NCI-H146 treated with DMSO at 0.1 percent for 48 hours (cell line): ENCODE results near the gene CCDC24.

Experiments used
- DNase-seq: peaks from one replicate; lab custom pipeline; 2025; ENCODE audit not compliant: unreplicated experiment; lab: John Stamatoyannopoulos, UW

The CCDC24 gene

DNA sequence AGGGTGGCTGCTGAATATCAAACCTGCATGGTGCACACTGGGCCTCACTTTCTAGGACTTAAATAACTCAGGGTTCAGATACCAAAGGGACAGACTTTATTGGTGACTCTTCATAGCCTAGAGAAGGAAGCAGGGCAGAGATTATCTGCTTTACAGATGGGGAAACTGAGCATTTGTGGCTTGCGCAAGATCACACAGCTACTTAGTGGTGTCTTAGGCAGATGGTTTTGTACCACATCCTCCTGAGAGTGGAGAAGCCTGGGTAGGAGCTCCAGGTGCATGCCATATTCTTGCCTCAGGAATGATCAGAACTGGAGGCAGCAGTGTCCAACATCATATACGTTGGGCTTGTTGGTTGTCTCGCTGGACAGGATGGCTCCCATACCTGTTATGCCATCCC, 28.4 kb upstream of the CCDC24 start:
- no peak for DNase-seq

DNA sequence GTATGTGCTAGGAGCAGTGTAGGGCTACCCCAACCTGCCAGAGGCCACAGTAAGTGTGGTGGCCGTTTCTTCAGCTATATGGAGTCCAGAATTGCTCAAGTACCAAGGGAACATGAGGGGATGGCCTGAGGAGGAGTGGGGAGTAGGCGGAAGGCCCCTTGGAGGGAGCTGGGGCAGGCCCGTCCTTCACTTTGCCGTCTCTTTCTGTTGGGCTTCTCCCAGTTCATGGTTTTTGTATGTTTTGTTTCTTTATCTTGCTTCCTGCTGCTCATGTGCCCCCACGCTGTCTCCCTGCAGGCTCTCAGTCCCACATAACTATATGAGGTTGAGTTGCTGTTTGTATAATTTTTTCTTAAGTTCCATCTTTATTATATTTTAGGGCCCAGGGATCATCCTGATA, 27.5 kb upstream of the CCDC24 start:
- DNase-seq: no peak

DNA sequence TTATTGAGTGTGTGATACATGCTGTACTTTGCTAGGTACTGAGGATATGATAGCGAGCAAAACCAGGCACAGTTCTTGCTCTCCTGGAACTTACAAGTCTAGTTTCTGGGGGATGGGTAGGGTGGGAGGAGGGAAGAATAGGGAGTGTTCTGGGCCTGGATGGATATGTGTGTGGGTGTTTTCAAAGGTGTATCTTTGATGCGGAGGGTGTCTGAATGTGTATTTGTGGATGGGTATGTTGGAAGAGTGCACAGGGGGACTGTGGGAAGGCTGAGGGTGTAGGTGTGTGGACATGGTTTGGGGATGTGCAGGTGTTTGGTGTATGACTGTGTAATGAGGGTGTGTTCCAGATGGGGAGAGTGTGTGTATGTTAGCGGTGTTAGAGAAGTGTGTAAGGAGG, 26.1 kb upstream of the CCDC24 start:
- no peak for DNase-seq

DNA sequence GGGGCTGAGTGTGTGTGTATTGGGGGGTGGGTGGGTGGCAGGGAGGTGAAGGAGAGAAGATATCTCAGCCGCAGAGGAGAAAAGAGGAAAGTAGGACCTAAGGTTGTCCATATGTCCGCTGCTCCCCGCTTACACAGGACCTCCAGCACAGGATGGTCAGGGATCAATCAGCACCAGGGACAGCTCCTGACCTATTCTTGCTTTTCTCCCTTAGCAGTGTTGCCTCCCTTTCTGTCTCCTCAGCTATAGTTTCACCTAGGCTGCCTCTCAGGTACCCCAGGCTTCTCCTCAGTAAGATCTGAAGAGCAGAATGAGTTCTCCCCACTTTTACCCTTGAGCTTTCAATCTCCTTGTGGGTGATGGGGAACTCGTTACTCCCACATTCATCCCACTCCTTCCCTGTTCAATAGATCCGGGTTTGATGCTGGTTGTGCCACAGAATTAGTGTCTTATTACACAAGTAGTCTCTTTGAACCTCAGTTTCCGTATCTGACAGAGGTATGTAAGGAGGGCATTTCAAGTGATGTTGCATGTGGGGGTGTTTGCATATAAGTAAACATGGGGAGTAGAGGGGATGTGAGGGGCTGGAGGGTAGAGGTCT, 23.0 kb upstream of the CCDC24 start:
- DNase-seq: no peak

DNA sequence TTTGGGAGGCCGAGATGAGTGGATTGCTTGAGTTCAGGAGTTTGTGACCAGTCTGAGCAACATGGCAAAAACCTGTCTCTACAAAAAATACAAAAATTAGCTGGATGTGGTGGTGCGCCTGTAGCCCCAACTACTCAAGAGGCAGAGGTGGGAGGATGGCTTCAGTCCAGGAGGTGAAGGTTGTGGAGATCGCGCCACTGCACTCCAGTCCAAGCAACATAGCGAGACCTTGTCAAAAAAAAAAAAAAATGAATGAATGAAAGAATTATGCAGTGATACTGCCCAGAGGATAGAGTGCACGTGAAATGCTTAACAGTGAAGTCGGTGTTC, 22.0 kb upstream of the CCDC24 start:
- no peak for DNase-seq

DNA sequence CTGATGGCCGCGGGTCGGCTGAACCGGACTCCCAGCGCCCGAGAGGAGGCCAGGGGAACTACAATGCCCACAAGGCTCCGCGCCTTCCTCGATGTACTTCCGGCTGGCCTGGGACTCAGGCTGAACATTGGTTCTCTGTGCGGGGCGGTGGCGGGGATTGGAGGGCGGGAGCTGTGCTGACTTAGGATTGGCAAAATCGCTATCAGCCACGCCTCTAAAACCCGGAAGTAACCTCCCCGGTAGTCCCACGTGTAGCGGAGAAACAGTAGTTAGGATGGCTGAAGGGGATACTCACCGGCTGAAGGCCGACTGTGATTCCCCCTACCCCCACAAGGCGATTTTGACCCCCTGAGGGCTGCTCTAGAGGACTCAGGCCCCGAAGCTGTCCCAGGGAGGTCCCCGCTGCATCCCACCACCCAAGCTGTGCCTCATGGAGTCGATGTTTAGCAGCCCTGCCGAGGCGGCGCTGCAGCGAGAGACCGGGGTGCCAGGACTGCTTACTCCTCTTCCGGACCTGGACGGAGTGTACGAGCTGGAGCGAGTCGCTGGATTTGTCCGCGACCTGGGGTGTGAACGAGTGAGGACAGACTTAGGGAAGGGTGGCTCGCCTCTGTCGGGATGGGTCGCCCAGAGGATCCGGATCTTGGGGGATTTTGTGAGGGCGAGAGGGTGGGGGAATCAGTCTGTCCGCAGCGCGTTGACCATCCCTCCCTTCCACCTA, 21.5 kb upstream of the CCDC24 start, which contains the start of gene DPH2:
Gene DPH2, plus strand, starts transcription at position 265 of the 721 bp plus-strand sequence. Its CDS starts 166 bp downstream, at position 431.
- DNase-seq: peak; percentile 75

DNA sequence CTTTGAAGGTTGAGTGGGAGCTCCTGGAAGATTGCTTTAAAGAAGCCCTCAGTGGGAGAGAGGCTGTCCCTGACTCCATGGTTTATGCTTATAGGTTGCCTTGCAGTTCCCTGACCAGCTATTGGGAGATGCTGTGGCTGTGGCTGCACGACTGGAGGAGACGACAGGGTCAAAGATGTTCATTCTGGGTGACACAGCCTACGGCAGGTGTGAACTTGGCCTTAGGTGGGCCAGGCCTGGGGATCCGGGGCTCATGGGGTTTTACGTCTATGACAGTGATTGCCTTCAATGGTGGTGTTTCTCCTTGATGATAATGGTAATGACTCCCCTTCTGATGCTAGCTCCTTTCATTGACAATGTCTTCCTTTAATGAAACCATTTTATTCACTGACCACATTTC, 20.9 kb upstream of the CCDC24 start:
- no peak for DNase-seq

DNA sequence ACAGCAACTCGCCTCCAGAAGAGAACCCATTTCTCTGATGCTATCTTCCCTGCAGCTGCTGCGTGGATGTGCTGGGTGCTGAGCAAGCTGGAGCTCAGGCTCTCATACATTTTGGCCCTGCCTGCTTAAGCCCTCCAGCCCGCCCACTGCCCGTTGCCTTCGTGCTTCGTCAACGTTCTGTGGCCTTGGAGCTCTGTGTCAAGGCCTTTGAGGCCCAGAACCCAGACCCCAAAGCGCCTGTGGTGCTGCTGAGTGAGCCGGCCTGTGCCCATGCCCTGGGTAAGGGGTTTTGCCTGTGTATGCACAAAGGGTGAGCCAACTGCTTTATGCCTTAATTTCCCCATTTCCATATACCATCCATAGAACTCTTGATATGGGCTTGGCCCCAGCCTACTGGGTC, 20.5 kb upstream of the CCDC24 start:
- no peak for DNase-seq

DNA sequence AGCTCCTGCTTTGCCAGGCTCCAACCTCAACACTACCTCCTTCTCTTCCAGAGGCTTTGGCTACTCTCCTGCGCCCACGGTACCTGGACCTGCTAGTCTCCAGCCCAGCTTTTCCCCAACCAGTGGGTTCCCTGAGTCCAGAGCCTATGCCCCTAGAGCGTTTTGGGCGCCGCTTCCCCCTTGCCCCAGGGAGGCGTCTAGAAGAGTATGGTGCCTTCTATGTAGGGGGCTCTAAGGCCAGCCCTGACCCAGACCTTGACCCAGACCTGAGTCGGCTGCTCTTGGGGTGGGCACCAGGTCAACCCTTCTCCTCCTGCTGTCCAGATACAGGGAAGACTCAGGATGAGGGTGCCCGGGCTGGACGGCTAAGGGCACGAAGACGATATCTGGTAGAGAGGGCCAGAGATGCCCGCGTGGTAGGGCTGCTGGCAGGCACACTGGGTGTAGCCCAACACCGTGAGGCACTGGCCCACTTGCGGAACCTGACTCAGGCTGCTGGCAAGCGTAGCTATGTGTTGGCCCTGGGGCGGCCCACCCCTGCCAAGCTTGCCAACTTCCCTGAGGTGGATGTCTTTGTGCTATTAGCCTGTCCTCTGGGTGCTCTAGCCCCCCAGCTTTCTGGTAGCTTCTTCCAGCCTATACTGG, 19.9 kb upstream of the CCDC24 start:
- DNase-seq: no peak

DNA sequence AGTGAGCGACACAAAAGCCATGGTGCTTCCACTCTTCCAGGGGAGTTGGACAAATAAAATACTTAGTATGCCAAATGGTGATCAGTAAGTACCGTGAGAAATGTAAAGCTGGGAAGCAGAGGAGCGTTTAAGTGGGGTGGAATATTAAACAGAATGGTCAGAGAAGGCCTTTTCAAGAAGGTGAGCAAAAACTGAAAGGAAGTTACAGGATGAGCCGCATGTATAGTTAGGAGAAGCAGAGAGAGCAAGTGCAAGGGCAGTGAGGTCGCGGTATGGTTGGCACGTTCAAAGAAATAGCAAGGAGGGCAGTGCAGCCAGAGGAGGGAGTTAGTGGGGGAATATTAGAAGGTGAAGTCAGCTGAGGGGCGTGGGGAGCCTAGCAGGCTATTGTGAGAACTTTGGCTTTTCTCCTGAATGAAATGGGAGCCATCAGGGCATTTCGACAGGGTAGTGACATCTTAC, 17.4 kb upstream of the CCDC24 start:
- no peak for DNase-seq

DNA sequence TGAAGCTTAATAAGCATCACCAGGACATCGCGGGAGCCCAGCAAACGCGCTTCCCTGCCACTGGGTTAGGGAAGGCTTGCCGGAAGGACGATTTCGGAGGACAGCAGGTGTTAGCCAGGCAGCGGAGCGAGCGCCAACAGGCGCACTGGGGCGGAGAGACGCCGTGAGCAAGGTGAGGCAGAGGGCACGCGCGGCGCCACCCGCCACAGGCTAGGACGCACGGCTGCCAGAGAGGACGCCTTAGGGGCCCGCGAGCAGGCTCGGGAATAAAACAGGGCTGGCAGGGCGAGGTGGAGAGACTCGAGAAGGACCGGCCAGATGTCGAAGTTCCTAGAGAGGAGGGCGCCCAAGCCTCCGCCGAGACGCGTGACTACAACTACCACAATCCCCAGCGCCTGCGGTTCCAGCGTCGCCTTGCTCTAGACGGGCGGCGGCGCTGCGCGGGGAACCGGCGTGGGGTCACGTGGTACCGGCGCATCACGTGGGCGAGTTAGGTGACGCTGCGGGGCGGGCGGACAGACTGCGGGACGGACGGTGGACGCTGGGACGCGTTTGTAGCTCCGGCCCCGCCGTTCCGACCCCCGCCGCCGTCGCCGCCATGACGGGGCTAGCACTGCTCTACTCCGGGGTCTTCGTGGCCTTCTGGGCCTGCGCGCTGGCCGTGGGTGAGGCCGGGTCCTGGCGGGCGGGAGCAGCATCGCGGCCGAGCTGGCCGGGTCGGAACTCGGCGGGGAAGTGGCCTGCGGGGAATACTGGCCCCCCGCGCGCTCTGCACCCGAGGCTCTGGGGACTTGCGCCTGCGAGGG, 16.8 kb upstream of the CCDC24 start, which contains the start of gene ATP6V0B:
Gene ATP6V0B, plus strand, starts transcription at position 518 of the 806 bp plus-strand sequence. Its CDS starts 81 bp downstream, at position 599.
- DNase-seq: peak; percentile 75

DNA sequence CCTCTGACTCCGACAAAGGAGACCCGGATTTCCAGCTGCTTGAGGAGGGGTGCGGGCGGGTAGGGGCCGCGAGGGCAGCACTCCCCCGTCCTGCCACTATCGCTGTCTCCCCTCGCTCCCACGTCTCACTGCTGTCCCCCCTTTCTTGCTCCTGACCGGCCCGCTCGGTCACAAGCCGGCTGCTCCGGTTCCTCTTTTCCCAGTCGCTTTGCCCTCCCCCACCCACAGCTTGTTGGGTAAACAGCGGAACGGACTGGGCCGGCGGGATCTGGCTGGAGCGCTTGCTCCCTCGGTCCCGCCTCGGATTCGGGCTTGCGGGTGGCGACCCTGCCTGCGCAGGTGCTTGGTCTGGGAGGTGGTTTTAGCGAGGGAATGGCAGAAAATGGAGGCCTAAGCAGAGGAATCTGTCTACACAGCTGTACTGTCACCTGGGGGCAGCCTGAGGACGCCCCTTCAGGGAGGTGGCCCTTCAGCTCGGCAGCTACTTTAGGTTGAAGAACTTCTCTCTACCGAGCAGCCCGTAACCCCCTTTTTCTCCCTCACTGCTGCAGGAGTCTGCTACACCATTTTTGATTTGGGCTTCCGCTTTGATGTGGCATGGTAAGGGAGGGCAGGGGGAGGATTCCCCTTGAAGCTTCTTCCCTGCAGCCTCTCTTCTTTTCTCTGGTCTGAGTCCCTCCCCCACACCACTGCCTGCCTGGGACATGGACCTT, 16.0 kb upstream of the CCDC24 start:
- no peak for DNase-seq

DNA sequence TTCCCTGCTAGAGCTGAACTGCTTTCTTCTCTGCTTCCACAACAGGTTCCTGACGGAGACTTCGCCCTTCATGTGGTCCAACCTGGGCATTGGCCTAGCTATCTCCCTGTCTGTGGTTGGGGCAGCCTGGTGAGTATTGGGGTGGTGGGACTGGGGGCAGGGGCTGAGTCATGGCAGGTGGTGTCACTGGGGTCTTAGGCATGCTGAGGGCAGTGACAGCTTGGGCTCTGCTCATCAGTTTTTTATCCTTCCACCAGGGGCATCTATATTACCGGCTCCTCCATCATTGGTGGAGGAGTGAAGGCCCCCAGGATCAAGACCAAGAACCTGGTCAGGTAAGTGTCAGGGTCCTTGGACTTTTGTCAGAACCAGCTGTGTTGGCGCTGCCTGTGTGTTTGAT, 15.4 kb upstream of the CCDC24 start:
- DNase-seq: no peak

DNA sequence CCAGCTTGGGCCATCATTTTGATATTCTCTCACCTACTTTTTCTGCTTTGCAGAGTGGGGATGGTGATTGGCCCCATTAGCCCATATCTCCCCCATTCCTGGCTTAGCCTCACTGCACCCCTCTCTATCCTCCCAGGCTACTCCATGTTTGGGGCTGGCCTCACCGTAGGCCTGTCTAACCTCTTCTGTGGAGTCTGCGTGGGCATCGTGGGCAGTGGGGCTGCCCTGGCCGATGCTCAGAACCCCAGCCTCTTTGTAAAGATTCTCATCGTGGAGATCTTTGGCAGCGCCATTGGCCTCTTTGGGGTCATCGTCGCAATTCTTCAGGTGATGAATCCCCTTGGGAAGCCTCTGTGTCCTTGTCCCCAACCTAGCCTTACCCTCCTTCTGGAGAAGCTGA, 14.5 kb upstream of the CCDC24 start:
- DNase-seq: no peak

DNA sequence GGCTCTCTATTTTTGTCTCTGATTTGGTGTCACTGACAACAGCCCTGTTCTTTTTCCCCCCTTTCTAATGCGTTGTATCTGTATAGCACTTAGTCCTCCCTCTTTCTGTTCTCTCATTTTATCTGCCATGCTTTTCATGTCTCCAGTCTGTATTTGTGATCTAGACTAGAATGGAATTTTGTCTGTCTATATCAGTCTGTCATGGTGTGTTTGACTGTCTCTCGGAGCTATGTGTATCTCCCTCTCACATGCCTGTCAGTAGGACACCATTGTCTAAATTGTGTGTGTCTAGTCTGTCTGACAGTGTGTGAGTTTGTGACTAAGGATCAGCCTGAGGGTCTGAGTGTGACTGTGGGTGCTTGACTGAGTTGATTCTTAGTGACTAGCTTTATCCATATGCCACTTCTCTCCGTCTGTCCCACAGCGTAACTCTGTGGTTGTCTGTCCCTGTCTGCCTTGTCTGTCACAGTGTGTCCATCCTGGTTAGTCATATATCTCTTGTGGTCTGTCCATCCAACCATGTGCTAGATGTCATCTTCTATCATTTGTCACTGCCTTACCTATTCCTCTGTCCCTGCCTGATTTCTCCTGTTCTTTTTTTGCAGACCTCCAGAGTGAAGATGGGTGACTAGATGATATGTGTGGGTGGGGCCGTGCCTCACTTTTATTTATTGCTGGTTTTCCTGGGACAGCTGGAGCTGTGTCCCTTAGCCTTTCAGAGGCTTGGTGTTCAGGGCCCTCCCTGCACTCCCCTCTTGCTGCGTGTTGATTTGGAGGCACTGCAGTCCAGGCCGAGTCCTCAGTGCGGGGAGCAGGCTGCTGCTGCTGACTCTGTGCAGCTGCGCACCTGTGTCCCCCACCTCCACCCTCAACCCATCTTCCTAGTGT, 13.8 kb upstream of the CCDC24 start:
- no peak for DNase-seq

DNA sequence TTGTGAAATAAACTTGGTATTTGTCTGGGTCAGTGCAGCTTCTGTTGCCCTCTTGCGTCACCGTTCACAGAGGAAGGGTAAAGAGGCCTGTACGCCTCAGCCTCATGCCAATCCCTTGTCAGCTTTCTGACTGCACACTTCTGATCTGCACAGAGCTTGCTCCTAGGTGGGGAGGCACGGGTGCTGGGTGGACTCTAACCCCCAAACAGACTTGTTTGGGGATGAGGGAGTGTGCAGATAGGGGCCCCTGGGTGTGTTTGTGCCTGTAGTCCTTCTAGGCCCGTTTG, 13.2 kb upstream of the CCDC24 start:
- DNase-seq: no peak

DNA sequence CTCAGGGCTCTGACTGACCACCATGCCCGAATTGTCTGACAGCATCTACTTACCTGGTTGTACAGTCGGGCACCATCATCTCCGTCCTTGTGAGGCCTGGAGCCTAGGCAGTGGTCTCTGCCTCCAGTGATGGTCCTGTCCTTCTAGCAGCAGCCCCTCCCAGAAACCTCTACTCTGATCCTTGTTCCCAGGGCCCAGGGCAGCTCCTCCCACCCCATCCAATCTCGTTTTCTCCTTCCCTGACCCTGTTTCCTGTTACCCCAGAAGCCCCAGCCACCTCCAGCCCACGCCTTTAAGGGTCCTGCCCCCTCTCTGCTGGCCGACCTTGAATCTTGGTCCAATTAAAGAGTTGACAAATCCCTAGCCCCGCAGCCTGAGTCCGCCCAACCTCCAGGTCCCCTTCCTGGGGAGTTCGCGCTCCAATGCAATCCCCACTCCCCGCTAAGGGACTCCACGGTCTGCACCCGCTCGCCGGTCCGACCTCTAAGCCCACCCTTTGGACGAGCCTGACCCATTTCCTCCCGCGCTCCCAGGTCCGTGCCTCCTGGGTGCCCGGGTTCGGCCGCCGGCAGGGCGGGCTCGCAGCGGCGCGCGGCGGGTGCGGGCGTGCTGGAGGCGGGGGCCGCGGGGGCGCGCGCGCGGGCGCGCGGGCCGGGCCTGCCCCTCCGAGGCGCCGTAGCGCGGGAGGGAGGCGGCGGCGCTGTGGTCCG, 12.7 kb upstream of the CCDC24 start, which contains the start of gene B4GALT2:
Gene B4GALT2, plus strand, starts transcription at position 660 of the 710 bp plus-strand sequence. CDS start 1,951 bp downstream, outside the sequence.
- DNase-seq: no peak

DNA sequence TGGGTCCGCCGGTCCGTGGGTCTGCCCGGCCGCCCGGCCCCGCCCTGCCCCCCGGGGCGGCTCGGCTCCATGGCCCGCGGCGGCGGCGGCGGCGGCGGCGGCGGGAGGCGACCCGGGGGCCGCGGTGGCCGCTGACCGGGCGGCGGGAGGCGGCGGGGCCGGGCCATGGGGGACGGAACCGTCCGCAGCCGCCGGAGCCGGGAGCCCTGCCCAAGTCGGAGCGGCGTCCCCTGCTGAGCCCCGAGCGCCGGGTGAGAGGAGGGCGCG, 12.2 kb upstream of the CCDC24 start:
- DNase-seq: no peak

DNA sequence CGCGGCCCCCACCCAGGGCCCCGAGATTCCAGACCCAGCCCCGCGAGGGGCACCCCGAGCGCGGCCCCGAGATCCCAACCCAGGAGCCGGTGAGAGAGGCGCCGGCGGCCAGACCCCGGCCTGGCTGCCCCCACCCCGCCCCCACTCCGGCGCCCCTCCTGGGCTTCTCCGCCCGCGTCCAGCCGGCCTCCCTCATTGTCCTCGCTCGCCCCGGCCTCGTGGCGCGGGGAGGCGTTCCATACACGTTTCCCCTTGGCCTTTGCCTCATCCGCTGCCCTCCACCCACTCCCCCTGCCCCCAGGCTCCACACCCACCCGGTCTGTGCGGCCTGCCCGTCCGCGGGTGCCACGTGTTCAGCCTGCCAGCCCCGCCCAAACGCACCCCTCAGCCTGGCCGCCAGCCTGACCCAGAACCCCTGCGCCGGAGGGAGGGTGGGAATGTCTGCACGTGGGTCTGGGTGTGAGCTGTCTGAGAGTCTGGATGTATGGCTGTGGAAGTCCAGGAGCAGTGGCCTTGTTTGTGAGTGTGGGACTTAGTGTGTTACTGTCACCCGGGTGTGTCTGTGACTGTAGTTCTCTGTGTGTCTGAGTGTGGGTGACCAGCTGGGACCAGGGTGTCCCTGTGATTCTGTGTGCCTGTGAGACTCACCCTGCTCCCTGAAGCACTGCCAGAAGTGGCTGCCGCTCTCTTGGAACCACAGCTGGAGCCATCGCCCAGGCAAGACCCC, 11.7 kb upstream of the CCDC24 start:
- no peak for DNase-seq
